ENCODE results near the gene ADAM11.
"Not testable (repeated sequence)": the region's sequence is repeated elsewhere in the genome, so short reads cannot be mapped to it uniquely, and the experiment has no call there.

ADAM11 gene

GRCh38 chr17:44758414-44759085, at the start of gene ADAM11:
Gene ADAM11, plus strand, starts transcription at chr17:44758988. Its CDS starts 212 bp downstream, at chr17:44759200.
- no peak for DNase-seq

GRCh38 chr17:44719444-44719843, 39.3 kb upstream of the ADAM11 start:
- DNase-seq = no peak

- DNase-seq = no peak
These were observed 36.5 kb upstream of the ADAM11 start for GRCh38 chr17:44722254-44722653.

- DNase-seq = not testable (repeated sequence)
These were observed 32.7 kb upstream of the ADAM11 start for GRCh38 chr17:44726121-44726520.

- no peak for DNase-seq
These were observed 25.0 kb upstream of the ADAM11 start for GRCh38 chr17:44733753-44734152.

DNA sequence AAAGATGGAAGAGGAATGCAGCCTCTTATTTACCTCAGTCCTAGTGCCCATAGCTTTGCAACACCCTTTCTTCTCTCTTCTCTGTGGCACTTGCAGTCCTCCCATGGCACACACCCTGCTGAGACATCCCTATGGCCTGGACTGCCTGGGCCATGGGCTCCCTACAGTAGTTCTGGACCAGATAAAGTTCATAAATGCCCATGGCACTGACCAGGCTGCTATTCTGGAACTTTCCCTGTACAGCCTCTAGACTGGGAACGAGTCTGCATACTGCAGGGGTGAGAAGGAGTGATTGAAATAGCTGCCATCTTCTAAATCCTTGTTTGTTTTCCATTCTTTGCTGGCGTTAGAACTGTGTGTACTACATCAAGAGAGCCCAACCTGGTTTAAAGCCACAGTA, 24.5 kb upstream of the ADAM11 start:
- DNase-seq = no peak

GRCh38 chr17:44736551-44737240, 22.1 kb upstream of the ADAM11 start:
- no peak for DNase-seq

GRCh38 chr17:44738214-44738906, 20.4 kb upstream of the ADAM11 start:
- DNase-seq = no peak

DNA sequence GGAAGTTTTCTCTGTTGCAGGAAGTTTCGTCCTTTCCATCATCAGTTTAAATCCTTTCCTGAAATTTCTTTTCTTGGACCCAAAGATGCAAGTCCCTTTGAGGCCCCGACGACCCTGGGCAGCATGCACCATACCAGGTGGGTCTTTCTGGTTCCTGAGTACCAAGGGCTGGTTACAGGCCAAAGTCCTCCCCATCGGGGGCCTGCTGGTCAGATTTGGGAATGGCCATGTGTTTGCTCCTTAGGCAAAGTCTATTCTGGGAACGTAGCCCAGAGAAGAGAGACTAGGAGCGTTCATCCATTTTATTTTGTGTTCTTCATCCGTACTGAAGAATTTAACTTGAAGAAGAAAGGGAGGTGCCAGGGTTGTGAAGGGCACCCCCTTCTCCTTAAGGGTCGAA, 17.5 kb upstream of the ADAM11 start:
- no peak for DNase-seq

GRCh38 chr17:44745301-44745700, 13.5 kb upstream of the ADAM11 start:
- no peak for DNase-seq

DNA sequence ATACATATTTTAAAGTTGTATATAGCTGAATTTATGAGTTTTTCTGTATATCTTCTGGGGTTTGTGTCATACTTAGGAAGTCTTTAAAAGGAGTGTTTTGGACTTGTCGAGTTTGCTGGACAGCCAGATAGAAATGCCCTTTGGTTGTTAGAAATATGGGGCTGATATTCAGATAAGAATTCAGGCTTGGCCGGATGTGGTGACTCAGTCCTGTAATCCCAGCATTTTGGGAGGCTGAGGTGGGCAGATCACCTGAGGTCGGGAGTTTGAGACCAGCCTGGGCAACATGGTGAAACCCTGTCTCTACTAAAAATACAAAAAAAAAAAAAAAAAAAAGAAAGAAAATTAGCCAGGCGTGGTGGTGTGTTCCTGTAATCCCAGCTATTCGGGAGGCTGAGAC, 13.1 kb upstream of the ADAM11 start:
- DNase-seq = not testable (repeated sequence)

GRCh38 chr17:44747566-44747965, 11.2 kb upstream of the ADAM11 start:
- DNase-seq = no peak

- no peak for DNase-seq
These were observed 9.5 kb upstream of the ADAM11 start for GRCh38 chr17:44749076-44749979.

GRCh38 chr17:44749980-44750318, 8.8 kb upstream of the ADAM11 start:
- no peak for DNase-seq

GRCh38 chr17:44751331-44751730, 7.5 kb upstream of the ADAM11 start:
- DNase-seq = no peak

GRCh38 chr17:44751806-44752205, 7.0 kb upstream of the ADAM11 start:
- no peak for DNase-seq

- no peak for DNase-seq
These were observed 5.6 kb upstream of the ADAM11 start for GRCh38 chr17:44752953-44753861.

- DNase-seq = no peak
These were observed 4.5 kb upstream of the ADAM11 start for GRCh38 chr17:44754276-44754675.

- DNase-seq = not testable (repeated sequence)
These were observed 3.6 kb upstream of the ADAM11 start for GRCh38 chr17:44755180-44755579.

DNA sequence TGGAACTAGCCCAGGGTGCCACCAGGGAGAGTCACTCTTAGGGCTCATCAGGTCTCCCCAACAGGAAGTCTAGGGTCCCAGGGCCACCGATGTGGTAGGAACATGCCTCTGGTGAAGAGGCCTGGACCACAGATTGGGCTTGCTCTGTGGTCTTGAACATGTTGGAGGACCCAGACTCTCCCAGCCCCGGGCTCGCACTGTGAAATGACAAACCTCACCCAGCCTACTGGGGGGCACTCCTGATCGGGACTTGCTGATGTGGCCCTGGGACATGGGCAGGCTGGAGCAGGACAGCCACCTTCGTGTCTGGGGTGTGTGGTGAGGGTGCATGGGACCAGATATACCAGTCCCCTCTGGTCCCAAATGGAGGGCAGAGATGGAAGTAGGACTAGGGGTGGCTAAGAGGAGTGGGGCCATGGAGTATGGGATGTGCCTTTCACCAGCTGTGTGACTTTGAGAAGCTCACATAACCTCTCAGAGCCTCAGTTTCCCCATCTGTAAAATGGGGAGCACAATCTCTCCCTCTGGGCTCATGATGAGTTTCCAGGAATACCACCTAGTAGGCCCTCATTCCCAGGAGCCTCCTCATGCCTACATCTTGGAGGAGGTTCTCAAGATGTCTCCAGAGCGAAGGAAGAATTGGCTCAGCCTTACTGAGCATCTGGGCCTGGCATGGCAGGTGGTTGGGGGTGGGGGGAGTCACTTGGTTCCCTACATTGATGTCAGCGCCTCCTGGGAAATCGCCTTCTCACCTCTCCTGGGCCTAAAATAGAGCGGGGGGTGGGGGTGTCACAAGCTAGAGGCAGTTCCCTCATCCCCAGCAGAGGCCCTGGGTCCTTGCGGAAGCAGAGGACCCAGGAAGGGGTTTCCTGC, 1.5 kb upstream of the ADAM11 start:
- DNase-seq = no peak

DNA sequence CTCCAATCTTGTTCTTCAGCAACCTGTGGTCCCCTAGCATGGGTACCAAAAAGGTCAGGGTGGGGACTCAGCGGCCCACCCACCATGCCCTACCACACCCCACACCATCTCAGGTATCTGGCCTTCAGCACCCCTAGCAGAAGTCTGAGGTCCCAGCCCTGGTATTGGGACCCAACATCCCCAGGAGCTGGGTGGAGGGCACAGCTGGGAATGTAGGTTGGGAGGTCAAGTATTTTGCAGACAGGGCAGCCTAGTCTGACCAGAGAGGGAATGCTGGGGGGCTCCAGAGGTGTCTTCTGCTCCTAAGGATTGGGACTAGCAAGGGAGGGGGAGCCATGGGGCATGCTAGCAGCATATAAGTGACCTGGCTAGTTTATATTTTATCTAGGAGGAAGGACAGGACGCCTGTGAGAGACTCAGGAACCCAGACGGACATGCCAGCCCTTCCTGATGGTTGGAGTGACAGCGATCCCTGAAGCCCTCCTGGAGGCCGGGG, 822 bp upstream of the ADAM11 start:
- DNase-seq = no peak
